HG02884 (cell line): ENCODE results near the gene CLPTM1L.
"Not testable (repeated sequence)": the region's sequence is repeated elsewhere in the genome, so short reads cannot be mapped to it uniquely, and the experiment has no call there.

ENCODE experiments used
- ATAC-seq: cut with Tn5 transposase; IDR thresholded peaks from one replicate; pipeline ENCODE4 v1.9.1; 2021; ENCODE audit warnings: mild to moderate bottlenecking, moderate library complexity; ENCODE audit not compliant: unreplicated experiment

CLPTM1L gene

GRCh38 chr5:1342268-1342667 is 2.6 kb downstream of the CLPTM1L start:
- no peak for ATAC-seq

- no peak for ATAC-seq
Measured at GRCh38 chr5:1341863-1342262, 3.0 kb downstream of the CLPTM1L start.

DNA sequence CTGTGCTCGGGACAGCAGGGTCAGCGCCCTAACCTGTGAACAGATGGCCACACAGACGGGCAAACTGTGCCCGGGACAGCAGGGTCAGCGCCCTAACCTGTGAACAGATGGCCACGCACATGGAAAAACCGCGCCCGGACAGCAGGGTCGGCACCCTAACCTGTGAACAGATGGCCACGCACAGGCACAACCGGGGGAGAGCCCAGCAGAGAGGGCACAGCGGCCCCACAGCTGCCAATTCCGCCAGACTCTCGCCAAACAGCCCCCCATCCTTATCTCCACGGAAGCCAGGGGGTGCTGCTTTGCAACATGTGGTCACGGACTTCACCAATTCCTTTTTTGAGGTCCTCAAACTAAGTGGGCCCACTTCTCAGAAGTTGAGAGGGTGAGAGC is 5.1 kb downstream of the CLPTM1L start:
- not testable (repeated sequence) for ATAC-seq

- not testable (repeated sequence) for ATAC-seq
Measured at GRCh38 chr5:1339139-1339817, 5.6 kb downstream of the CLPTM1L start.

- no peak for ATAC-seq
Measured at GRCh38 chr5:1338506-1339070, 6.3 kb downstream of the CLPTM1L start.

DNA sequence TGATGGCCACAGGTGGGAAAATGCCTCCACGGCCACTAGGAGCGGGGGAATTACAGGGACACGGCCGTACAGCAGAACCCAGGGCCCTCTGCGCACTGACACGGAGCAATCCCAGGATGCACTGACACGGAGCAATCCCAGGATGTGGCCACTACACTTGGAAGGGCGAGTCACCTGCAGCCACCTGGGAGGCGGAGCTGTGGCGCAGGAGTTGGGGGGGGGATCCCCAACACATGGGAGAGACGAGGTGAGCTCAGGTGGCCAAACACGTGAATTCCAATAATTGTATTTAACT is 6.8 kb downstream of the CLPTM1L start:
- ATAC-seq = no peak

GRCh38 chr5:1337489-1338195 is 7.3 kb downstream of the CLPTM1L start:
- ATAC-seq = no peak

GRCh38 chr5:1336749-1337488 is 8.0 kb downstream of the CLPTM1L start:
- no peak for ATAC-seq

GRCh38 chr5:1336106-1336561 is 8.8 kb downstream of the CLPTM1L start:
- ATAC-seq = no peak

GRCh38 chr5:1335540-1336095 is 9.3 kb downstream of the CLPTM1L start:
- no peak for ATAC-seq

DNA sequence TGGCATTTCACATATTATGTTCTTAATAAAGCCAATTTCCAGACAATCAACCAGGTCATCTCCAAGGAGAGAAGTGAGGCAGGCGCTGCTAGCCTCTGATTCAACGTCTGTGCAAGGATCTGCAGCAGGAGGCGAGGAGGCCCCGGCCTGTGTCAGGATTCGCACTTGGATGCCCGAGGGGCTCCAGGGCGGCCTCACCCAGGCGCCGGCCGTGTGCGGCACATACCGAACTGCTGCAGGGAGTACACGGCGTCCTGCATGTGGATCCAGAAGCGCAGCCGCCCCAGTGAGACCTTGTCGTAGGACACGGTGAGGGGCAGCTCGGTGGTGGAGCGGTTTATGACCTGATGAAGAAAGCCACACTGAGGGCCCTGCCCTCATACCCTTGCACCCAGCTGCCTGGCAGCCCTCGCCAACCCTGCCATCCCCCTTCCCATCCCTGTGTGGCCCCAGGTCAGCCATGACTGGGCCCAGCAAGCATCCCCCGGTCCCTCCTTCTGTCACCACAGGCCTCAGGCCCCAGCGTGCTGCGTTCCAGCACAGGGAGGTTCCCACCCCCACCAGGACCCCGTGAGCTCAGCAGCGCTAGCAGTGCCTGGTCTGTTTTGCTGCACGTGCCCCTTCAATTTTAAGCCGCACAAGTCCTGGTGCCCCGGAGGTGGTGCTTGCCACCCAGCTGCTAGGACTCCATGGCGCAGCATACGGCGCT is 9.9 kb downstream of the CLPTM1L start:
- ATAC-seq = no peak

- no peak for ATAC-seq
Measured at GRCh38 chr5:1333986-1334385, 10.9 kb downstream of the CLPTM1L start.

GRCh38 chr5:1333286-1333685 is 11.6 kb downstream of the CLPTM1L start:
- ATAC-seq = not testable (repeated sequence)

DNA sequence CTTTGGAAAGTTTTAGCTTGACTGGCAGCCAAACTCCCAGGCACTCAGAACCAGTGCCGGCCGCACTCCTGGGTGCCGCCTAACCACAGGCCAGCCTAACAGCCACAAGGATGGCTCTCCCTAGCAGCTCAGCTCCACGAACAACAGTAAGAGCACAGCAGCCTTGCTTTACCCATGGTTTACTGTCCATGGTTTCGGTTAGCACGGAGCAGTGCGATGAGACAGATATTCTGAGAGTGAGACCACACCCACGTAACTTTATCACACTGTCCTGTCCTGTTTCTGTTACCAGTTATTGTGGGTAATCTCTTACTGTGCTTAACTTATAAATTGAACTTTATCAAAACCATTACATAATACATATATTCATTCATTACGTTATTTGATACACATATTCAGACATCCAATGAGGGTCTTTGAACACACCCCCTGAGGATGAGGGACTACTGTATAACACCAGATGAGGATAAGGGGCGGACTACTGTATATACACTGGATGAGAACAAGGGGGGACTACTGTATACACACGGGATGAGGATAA is 12.4 kb downstream of the CLPTM1L start:
- ATAC-seq = no peak

- ATAC-seq = no peak
Measured at GRCh38 chr5:1331861-1332405, 13.0 kb downstream of the CLPTM1L start.

GRCh38 chr5:1330847-1331831 is 13.8 kb downstream of the CLPTM1L start:
- no peak for ATAC-seq

- no peak for ATAC-seq
Measured at GRCh38 chr5:1330146-1330846, 14.6 kb downstream of the CLPTM1L start.

- ATAC-seq = no peak
Measured at GRCh38 chr5:1329111-1329579, 15.8 kb downstream of the CLPTM1L start.
